ENCODE data around the gene ADCY3.
A peak's percentile ranks its signal among the peaks of the same experiment; 100 is the strongest.

The ADCY3 gene

DNA sequence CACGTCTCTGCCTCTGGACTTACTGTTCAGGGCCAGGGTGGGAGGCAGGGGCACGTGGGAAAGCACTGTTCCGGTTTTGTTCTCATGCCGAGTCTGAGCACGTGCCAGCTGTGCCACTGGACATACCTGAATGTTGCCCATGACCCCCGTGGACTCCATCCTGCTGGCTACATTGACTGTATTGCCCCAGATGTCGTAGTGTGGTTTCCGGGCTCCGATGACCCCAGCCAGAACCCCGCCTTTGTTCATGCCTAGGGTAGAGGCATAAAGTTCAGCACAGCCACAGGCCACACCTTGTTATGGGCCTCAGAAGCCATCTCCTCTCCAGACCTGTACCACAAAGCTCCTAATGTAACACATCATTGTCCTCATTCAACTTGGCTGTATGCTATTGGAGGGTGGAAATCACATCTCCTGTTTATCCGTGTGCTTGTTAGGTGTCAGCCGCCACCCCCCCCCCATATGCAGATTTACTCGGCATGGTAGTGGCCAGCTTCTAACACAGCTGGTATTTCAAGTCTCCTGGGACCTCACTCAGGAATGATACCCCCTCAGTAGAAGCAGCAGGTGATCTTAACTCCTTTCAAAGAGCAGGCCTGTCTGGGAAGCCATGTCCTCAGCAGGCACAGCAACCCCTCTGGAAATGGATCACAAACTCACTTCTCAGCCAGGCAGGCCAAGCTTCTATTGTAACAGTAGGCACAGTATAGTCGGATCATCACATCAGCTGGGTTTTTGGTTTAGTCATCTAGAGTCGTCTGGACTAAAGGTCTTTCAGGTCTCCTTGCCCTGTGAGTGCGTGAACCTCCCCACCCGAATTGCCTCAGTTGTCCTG is 99.2 kb downstream of the ADCY3 start:
- H3K27ac ChIP-seq: no peak overlapping the region
- TF ChIP-seq, protein P1, sequence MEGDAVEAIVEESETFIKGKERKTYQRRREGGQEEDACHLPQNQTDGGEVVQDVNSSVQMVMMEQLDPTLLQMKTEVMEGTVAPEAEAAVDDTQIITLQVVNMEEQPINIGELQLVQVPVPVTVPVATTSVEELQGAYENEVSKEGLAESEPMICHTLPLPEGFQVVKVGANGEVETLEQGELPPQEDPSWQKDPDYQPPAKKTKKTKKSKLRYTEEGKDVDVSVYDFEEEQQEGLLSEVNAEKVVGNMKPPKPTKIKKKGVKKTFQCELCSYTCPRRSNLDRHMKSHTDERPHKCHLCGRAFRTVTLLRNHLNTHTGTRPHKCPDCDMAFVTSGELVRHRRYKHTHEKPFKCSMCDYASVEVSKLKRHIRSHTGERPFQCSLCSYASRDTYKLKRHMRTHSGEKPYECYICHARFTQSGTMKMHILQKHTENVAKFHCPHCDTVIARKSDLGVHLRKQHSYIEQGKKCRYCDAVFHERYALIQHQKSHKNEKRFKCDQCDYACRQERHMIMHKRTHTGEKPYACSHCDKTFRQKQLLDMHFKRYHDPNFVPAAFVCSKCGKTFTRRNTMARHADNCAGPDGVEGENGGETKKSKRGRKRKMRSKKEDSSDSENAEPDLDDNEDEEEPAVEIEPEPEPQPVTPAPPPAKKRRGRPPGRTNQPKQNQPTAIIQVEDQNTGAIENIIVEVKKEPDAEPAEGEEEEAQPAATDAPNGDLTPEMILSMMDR (IDR thresholded peaks at IDR 0.05): no peak
- TF ChIP-seq ZFX (IDR thresholded peaks at IDR 0.05; ENCODE audit: borderline replicate concordance): no peak

DNA sequence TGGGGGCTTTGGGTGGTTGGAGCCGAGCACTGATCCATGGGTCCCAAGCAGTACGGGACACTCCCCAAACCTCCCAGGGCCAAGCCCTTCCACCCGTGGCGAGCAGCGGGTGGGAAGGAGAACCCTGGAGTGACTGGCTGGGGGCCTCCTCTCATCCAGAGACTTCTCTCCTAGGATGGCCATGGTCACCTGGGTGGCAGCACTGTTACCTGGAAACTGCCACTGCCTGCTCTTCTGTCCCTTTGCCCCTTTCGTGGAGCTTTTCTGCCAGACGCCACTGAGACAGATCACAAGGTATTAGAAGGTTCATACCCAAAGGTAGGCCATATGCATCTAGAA is 99.9 kb downstream of the ADCY3 start:
- TF ChIP-seq ZFX (IDR thresholded peaks at IDR 0.05; ENCODE audit: borderline replicate concordance): no peak
- TF ChIP-seq, protein P1 (IDR thresholded peaks at IDR 0.05): no peak
- H3K27ac ChIP-seq: no peak overlapping the region

DNA sequence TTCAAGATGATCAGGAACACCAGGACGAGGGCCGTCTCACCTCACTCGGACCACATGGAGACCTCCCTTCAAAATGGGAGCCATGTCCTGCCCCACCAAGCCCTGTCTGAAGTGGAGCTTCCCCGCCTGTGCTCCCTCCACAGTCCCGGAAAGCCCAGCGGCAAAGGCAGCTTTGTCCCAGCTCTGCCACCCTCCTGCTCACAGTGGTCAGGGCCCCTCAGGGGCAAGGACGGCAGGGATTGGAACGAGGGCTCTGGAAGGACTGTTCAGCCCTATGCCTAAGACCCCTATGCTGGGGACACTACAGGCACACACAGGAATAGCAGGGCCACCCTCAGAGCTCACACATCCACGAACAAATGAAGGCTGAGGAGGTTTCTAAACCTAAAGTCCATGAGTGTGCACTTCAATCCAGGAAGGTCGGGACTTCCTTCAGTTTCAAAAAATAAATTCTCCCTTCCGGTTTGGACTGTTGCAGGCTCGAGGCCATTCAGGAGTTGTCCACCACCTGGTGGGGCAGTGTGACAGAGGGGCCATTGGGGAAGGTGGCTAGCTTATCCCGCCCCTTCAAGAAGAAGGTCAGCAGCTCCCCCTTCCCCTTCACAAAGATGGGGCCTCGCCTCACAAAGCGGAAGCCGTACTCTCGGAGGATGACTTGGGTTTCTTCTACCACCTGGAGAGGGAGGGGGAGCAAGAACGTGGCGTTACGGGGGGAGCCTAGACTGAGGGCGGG is 100.4 kb downstream of the ADCY3 start:
- no peak for TF ChIP-seq ZFX (IDR thresholded peaks at IDR 0.05; ENCODE audit: borderline replicate concordance)
- TF ChIP-seq, protein P1 (IDR thresholded peaks at IDR 0.05): no peak
- peak overlapping the region; percentile 10; the same call in 1 of the 2 replicates for H3K27ac ChIP-seq

DNA sequence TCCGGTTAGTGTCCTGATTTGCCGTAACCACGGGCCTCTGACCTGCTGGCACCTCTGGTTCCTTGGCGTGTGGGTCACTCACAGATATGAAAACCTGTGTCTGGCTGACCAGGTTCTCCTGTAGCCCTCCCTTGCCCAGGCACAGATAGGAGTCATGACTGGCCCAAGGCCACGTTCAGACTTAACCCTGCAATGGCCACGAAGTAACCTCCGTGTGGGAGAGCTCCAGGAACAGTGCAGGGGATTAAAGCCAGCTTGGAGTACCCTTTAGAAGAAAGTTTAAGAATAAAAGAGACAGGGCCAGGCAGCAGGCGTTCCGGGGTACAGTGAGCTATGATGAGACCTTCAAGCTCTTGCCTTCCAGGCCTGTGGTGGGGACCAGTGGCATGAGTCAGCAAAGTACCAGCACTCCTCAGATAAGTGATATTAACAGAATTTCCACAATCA is 101.3 kb downstream of the ADCY3 start:
- peak overlapping the region; percentile 10; the same call in 1 of the 2 replicates for H3K27ac ChIP-seq
- TF ChIP-seq ZFX (IDR thresholded peaks at IDR 0.05; ENCODE audit: borderline replicate concordance): no peak
- TF ChIP-seq, protein P1 (IDR thresholded peaks at IDR 0.05): no peak

DNA sequence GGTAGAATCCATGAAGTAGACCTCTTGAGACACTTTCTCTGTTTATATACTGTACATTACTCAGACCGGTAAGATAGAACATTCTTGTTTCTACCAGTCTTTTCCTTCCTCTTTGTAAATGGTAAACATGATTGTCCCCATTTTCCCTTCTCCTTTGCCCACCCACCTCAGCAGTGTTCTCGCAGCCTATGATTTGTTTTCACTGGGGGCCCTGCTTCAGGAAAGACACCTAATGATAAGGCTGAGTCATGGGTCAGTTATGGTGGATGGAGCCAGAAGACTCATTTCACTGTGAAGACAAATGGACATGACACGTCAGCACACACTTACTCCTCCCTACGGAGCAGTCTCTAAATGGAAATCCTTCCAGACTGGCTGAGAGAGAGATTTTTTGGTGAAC is 103.2 kb downstream of the ADCY3 start:
- TF ChIP-seq, protein P1 (IDR thresholded peaks at IDR 0.05): no peak
- TF ChIP-seq ZFX (IDR thresholded peaks at IDR 0.05; ENCODE audit: borderline replicate concordance): no peak

DNA sequence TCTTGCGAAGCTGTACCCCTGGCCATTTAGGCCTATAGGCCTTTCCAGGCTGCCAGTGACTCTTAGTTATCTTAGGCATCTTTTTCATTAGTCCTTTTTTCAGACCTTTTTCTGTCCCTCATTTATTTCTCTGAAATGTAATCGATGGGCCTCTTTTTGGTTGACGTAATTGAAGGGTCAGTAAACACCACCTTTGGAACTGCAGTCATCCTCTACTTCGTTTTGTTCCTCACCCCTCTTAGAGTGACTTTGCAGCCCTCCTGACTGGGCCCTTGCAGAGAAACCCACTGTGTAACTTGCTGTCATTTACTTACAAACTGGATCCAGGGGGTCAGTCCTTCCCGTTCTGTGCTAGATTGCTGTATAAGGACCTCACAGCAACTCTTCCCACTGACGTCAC is 103.6 kb downstream of the ADCY3 start:
- no peak for TF ChIP-seq ZFX (IDR thresholded peaks at IDR 0.05; ENCODE audit: borderline replicate concordance)
- TF ChIP-seq, protein P1 (IDR thresholded peaks at IDR 0.05): no peak

More for the DNA sequence above, 103.2 kb downstream of the ADCY3 start:
- H3K27ac ChIP-seq: no peak overlapping the region

DNA sequence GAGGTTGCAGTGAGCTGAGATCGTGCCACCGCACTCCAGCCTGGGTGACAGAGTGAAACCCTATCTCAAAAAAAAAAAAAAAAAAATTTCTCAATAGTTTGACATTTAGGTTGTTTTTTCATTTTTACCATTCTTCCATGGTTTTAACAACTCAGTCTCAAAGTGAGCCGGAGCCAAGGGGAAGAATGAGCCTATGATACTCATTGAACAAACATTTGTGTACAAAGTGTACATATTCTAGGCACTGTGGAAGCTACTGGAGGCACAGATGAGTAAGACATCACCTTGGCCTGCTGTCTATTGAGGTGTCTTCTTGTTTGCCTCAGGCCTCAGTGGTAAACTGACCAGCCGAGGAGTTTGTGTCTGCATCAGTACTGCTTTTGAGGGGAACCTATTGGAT is 104.9 kb downstream of the ADCY3 start:
- TF ChIP-seq ZFX (IDR thresholded peaks at IDR 0.05; ENCODE audit: borderline replicate concordance): no peak
- TF ChIP-seq, protein P1 (IDR thresholded peaks at IDR 0.05): no peak

More for the DNA sequence above, 103.6 kb downstream of the ADCY3 start:
- H3K27ac ChIP-seq: no peak overlapping the region

More for the DNA sequence above, 104.9 kb downstream of the ADCY3 start:
- no peak overlapping the region for H3K27ac ChIP-seq
